ENCODE data around the gene GRK4. TPM values are rescaled to one million over a fixed set of nuclear protein-coding genes. Genes with fewer than 3 reads are reported as not detected.

Gene GRK4
- total RNA-seq, 1 experiment from 2014 or later, result 4.2 TPM

GRCh38 chr4:3042226-3042625 lies 78.9 kb downstream of the GRK4 start:
- ATAC-seq, result no peak
- ChIA-PET POLR2A (no interaction called here), CTCF (no interaction called here), RAD21 (ENCODE audit: low non-redundant PET in 1 of 2, low total read pairs in 2 of 2, uncharacterized antibody in 2 of 2, unreplicated experiment in 2 of 2) (no interaction called here)
- no TSS peak for BruUV-seq (replicated peaks)
- DNase-seq (ENCODE audit: low read depth, low spot score), result no peak
- intact Hi-C loops (cut with micrococcal nuclease), result no loop called here
- Histone ChIP-seq H3K4me1 (ENCODE audit: control insufficient read depth in 1 of 2, insufficient read depth in 2 of 2, low read length in 2 of 2) (peaks cover 0 to 7% of the 10 kb centered on the region in 2 experiments; a peak in 2 of 4 replicates), H3K9ac (ENCODE audit: low read length) (no peak overlapping the region), H3K27me3 (ENCODE audit: insufficient read depth, low read length) (no peaks in the 10 kb centered on the region), H3K79me2 (ENCODE audit: insufficient read depth, low read length) (no peaks in the 10 kb centered on the region), H2AFZ (ENCODE audit: low read depth, low read length, poor library complexity, severe bottlenecking) (no peak overlapping the region), H3K27ac (ENCODE audit: low read depth, low read length) (no peak overlapping the region), H3K9me2 (ENCODE audit: insufficient read depth) (no peaks in the 10 kb centered on the region), H3K4me2 (ENCODE audit: low read length) (no peak overlapping the region), H4K20me1 (ENCODE audit: insufficient read depth) (no peaks in the 10 kb centered on the region), H3K4me3 (replicated peaks in 1 of 2; ENCODE audit: low read depth in 1 of 2, low read length in 2 of 2) (no peak overlapping the region), H3K9me3 (ENCODE audit: control insufficient read depth in 1 of 2, insufficient read depth in 1 of 2, low read depth in 1 of 2, low read length in 2 of 2) (no peaks in the 10 kb centered on the region), H3K36me3 (ENCODE audit: control insufficient read depth in 1 of 2, insufficient read depth in 2 of 2, low read length in 2 of 2) (no peaks in the 10 kb centered on the region)
- TF ChIP-seq RAD21 (IDR thresholded peaks at IDR 0.05; ENCODE audit: low read depth) (no peak), CTCF (IDR thresholded peaks at IDR 0.05 in 2 of 3, conservative IDR thresholded peaks at IDR 0.05 in 1 of 3; ENCODE audit: borderline replicate concordance in 1 of 3, insufficient read depth in 1 of 3, low read depth in 2 of 3, low read length in 2 of 3) (no peak), EZH2 (IDR thresholded peaks at IDR 0.05) (no peak), REST (IDR thresholded peaks at IDR 0.05; ENCODE audit: low read depth) (no peak), POLR2AphosphoS5 (IDR thresholded peaks at IDR 0.05; ENCODE audit: low read depth, low read length) (no peak), MAX (IDR thresholded peaks at IDR 0.05) (no peak), EZH2phosphoT487 (IDR thresholded peaks at IDR 0.05; ENCODE audit: borderline replicate concordance) (no peak), ZFX (IDR thresholded peaks at IDR 0.05) (no peak), YY1 (IDR thresholded peaks at IDR 0.05; ENCODE audit: extremely low read depth, insufficient replicate concordance, low read depth, low read length) (no peak), TCF7L2 (IDR thresholded peaks at IDR 0.05; ENCODE audit: borderline replicate concordance, extremely low read depth, insufficient read depth, insufficient read length) (no peak), SIN3A (IDR thresholded peaks at IDR 0.05; ENCODE audit: low read depth) (no peak)
- TF ChIP-seq, protein P1, sequence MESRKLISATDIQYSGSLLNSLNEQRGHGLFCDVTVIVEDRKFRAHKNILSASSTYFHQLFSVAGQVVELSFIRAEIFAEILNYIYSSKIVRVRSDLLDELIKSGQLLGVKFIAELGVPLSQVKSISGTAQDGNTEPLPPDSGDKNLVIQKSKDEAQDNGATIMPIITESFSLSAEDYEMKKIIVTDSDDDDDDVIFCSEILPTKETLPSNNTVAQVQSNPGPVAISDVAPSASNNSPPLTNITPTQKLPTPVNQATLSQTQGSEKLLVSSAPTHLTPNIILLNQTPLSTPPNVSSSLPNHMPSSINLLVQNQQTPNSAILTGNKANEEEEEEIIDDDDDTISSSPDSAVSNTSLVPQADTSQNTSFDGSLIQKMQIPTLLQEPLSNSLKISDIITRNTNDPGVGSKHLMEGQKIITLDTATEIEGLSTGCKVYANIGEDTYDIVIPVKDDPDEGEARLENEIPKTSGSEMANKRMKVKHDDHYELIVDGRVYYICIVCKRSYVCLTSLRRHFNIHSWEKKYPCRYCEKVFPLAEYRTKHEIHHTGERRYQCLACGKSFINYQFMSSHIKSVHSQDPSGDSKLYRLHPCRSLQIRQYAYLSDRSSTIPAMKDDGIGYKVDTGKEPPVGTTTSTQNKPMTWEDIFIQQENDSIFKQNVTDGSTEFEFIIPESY (IDR thresholded peaks at IDR 0.05; ENCODE audit: extremely low read depth, insufficient replicate concordance, low read length), result no peak
- TF ChIP-seq, protein P2, sequence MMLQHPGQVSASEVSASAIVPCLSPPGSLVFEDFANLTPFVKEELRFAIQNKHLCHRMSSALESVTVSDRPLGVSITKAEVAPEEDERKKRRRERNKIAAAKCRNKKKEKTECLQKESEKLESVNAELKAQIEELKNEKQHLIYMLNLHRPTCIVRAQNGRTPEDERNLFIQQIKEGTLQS (IDR thresholded peaks at IDR 0.05), result no peak
